Suprapubic skin (tissue), 4 donors: ENCODE data around the gene SAMD13. TPM values are rescaled to one million over a fixed set of nuclear protein-coding genes. Genes with fewer than 3 reads are reported as not detected.
A peak's percentile ranks its signal among the peaks of the same experiment; 100 is the strongest.

Experiments used
- DNase-seq, 2 donors: peaks; one replicate each; pipeline ENCODE4 v3.0.0-alpha.2; 2019; ENCODE audit warnings: low spot score in 2 of 2
- H3K27ac ChIP-seq: fragments of 200-600 bp; sonication (generic); one replicate; pipeline ENCODE4 v1.5.1; 2019
- H3K27me3 ChIP-seq: fragments of 200-600 bp; sonication (generic); one replicate; pipeline ENCODE4 v1.5.1; 2019
- H3K36me3 ChIP-seq: fragments of 200-600 bp; sonication (generic); one replicate; pipeline ENCODE4 v1.5.1; 2019
- H3K4me1 ChIP-seq: fragments of 200-600 bp; sonication (generic); one replicate; pipeline ENCODE4 v1.5.1; 2019
- H3K4me3 ChIP-seq: fragments of 200-600 bp; sonication (generic); one replicate; pipeline ENCODE4 v1.5.1; 2019; ENCODE audit warnings: mild to moderate bottlenecking
- H3K9me3 ChIP-seq: fragments of 200-600 bp; sonication (generic); one replicate; pipeline ENCODE4 v1.5.1; 2019
- EP300 ChIP-seq: sonication (generic); formaldehyde crosslinking; IDR thresholded peaks from one replicate; pipeline ENCODE4 v1.6.1; 2017; ENCODE audit warnings: antibody characterized with exemption
- POLR2A ChIP-seq, 2 donors: fragments of 450-650 bp; IDR thresholded peaks; one replicate each; pipeline ENCODE4 v1.6.1; 2017; ENCODE audit warnings: antibody characterized with exemption in 2 of 2, mild to moderate bottlenecking in 2 of 2, moderate library complexity in 2 of 2
- POLR2AphosphoS5 ChIP-seq, 3 donors: sonication (generic); formaldehyde crosslinking; IDR thresholded peaks; one replicate each; pipeline ENCODE4 v1.6.1; 2017; ENCODE audit warnings: antibody characterized with exemption in 3 of 3
- WGBS: methylation state at CpG from one replicate; pipeline ENCODE4 v1.1.5; 2018; 5-methylcytosine and 5-hydroxymethylcytosine counted together
- total RNA-seq, 4 donors: library from RNA; depleted of rRNA; stranded (reverse); fragments of >200 nt; gene quantifications; one replicate each; pipeline ENCODE4 v1.1.0, GENCODE V29; 2016
- TF ChIP-seq, protein P1 (sequence below), 2 donors: fragments of 200-600 bp in 1 of 2; fragments of 450-650 bp in 1 of 2; sonication (generic) in 1 of 2; IDR thresholded peaks; one replicate each; pipeline ENCODE4 v1.5.1; 2016 to 2019; ENCODE audit warnings: antibody characterized with exemption in 2 of 2, mild to moderate bottlenecking in 1 of 2, moderate library complexity in 1 of 2

SAMD13 gene
- total RNA-seq, 4 donors from 2014 or later, result 0.89 to 2.9 (median 1.5) TPM

DNA sequence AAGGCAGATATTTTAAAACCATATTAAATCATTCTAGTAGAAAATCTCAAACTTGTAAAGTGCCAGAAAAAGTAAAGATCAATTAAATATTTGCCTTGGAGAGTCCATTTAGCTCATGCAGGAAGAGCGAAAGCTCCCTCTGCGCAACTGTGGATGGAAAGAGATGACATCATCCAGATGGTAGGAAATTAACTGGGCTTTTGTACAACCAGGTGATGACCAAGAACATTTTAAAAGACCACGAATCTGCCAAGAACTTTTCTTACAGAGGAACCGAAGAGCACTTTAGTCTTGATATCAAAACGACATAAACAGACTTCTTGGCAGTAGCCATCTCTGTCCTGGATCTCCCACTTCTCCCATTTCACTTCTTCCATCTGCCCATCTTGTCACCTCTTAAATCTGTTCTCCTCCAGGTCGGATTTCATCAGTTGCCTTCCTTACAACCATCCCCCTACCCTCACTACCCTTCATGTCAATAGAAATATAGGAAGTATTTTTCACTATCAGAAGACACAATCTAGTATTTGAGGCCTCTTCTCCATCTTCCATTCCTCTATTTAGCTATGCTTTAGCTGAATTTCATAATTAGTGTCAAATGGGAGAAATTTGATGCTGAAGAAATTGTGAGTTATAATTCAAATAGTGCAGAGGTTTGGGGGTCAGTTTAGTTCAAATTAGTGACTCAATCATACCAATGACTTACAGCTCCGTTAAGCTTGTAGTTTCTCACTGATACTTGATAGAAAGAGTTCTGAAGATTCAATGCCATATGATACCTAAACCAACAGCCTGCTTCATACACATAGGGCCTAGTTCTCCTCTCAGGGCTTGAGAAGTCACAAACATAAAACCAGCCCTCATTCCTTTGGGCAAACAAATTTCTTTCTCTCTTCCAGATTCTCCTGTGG is 74.7 kb downstream of the SAMD13 start:
- Histone ChIP-seq H3K4me1 (peaks cover 16% of the 10 kb centered on the region), H3K27ac (peak overlapping the region; percentile 59), H3K9me3 (no peaks in the 10 kb centered on the region), H3K36me3 (no peaks in the 10 kb centered on the region), H3K4me3 (no peak overlapping the region), H3K27me3 (no peaks in the 10 kb centered on the region)
- TF ChIP-seq, protein P1, sequence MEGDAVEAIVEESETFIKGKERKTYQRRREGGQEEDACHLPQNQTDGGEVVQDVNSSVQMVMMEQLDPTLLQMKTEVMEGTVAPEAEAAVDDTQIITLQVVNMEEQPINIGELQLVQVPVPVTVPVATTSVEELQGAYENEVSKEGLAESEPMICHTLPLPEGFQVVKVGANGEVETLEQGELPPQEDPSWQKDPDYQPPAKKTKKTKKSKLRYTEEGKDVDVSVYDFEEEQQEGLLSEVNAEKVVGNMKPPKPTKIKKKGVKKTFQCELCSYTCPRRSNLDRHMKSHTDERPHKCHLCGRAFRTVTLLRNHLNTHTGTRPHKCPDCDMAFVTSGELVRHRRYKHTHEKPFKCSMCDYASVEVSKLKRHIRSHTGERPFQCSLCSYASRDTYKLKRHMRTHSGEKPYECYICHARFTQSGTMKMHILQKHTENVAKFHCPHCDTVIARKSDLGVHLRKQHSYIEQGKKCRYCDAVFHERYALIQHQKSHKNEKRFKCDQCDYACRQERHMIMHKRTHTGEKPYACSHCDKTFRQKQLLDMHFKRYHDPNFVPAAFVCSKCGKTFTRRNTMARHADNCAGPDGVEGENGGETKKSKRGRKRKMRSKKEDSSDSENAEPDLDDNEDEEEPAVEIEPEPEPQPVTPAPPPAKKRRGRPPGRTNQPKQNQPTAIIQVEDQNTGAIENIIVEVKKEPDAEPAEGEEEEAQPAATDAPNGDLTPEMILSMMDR (IDR thresholded peaks at IDR 0.05), result no peak
- TF ChIP-seq POLR2A (IDR thresholded peaks at IDR 0.05) (no peak), POLR2AphosphoS5 (IDR thresholded peaks at IDR 0.05) (no peak), EP300 (no peak)
- 65% methylated on average over 7 of the region's 7 CpGs for WGBS
- no peak for DNase-seq

- 45% methylated on average over 3 of the region's 3 CpGs for WGBS
- Histone ChIP-seq H3K27ac (peak overlapping the region; percentile 59), H3K4me3 (no peak overlapping the region)
These were observed 76.1 kb downstream of the SAMD13 start for GRCh38 chr1:84377480-84378095.

GRCh38 chr1:84379138-84379916 is 77.8 kb downstream of the SAMD13 start:
- Histone ChIP-seq H3K9me3 (no peaks in the 10 kb centered on the region), H3K36me3 (no peaks in the 10 kb centered on the region), H3K4me1 (peaks cover 16% of the 10 kb centered on the region), H3K27ac (no peak overlapping the region), H3K4me3 (no peak overlapping the region), H3K27me3 (no peaks in the 10 kb centered on the region)
- DNase-seq, result no peak
- WGBS, result 76% methylated on average over 4 of the region's 4 CpGs
- no peak for TF ChIP-seq POLR2A (IDR thresholded peaks at IDR 0.05)
- no peak for TF ChIP-seq POLR2AphosphoS5 (IDR thresholded peaks at IDR 0.05)
- TF ChIP-seq, protein P1 (IDR thresholded peaks at IDR 0.05), result no peak
- no peak for TF ChIP-seq EP300

More at GRCh38 chr1:84377480-84378095, 76.1 kb downstream of the SAMD13 start:
- TF ChIP-seq POLR2AphosphoS5 (IDR thresholded peaks at IDR 0.05) (no peak), POLR2A (IDR thresholded peaks at IDR 0.05) (no peak), EP300 (no peak)
- TF ChIP-seq, protein P1 (IDR thresholded peaks at IDR 0.05), result no peak
- Histone ChIP-seq H3K4me1 (peaks cover 16% of the 10 kb centered on the region), H3K9me3 (no peaks in the 10 kb centered on the region), H3K27me3 (no peaks in the 10 kb centered on the region), H3K36me3 (no peaks in the 10 kb centered on the region)
- no peak for DNase-seq

GRCh38 chr1:84379917-84380180 is 78.3 kb downstream of the SAMD13 start:
- DNase-seq, result no peak
- 73% methylated on average over 1 of the region's 1 CpG for WGBS
- Histone ChIP-seq H3K27me3 (no peaks in the 10 kb centered on the region), H3K36me3 (no peaks in the 10 kb centered on the region), H3K9me3 (no peaks in the 10 kb centered on the region), H3K4me3 (no peak overlapping the region), H3K4me1 (peaks cover 16% of the 10 kb centered on the region), H3K27ac (no peak overlapping the region)
- TF ChIP-seq POLR2AphosphoS5 (IDR thresholded peaks at IDR 0.05) (no peak), EP300 (no peak), POLR2A (IDR thresholded peaks at IDR 0.05) (no peak)
- TF ChIP-seq, protein P1 (IDR thresholded peaks at IDR 0.05), result no peak

DNA sequence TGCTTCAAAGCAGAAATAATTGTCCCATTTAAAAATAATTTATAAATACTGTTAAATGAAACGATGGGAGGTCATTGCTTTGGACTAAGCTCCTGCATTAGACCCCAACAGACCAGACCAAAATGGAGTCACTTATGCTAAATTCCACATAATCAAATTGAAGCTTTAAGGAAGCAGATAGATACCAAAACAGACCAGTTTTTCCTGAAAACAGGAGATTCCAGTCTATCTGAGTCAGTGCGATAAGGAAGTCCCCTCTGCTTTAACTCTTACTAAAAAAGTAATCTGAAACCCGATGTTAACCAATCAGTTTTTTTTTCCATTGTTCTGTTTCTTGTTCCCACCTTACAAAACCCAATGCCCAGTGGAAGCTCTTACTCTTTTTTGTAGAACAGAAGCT is 80.6 kb downstream of the SAMD13 start:
- no peaks in the 10 kb centered on the region for H3K9me3 ChIP-seq
- no peak overlapping the region for H3K4me3 ChIP-seq
- peaks cover 9% of the 10 kb centered on the region for H3K4me1 ChIP-seq
- TF ChIP-seq POLR2A (IDR thresholded peaks at IDR 0.05), result no peak
- no peaks in the 10 kb centered on the region for H3K27me3 ChIP-seq
- no peak for DNase-seq
- H3K27ac ChIP-seq, result no peak overlapping the region
- H3K36me3 ChIP-seq, result no peaks in the 10 kb centered on the region
- 78% methylated on average over 3 of the region's 3 CpGs for WGBS
